ENCODE results near the gene SNAP47. TPM values are rescaled to one million over a fixed set of nuclear protein-coding genes. Genes with fewer than 3 reads are reported as not detected.
"Not testable (repeated sequence)": the region's sequence is repeated elsewhere in the genome, so short reads cannot be mapped to it uniquely, and the experiment has no call there.

Gene SNAP47
- polyA plus RNA-seq, 1 donor from 2014 or later = 56.0 TPM

DNA sequence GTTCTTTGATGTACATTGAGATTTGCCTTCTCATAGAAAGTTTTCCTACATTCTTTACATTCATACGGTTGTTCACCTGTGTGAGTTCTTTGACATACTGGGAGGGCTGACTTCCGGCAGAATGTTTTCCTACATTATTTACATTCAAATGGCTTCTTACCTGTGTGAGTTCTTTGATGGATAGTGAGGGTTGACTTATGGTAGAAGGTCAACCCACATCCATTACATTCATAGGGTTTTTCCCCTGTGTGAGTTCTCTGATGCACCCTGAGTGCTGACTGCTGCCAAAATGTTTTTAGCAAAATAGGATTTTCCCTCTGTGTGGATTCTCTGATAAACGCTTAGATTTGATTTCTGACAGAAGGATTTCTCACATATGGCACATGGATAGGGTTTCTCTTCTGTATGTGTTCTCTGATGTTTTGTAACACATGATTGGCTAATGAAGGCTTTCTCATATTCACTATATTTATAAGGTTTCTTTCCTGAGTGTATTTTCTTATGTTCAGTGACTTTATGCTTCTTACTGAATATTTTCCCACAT, 37.8 kb upstream of the SNAP47 start:
- no peak for TF ChIP-seq TAF1 (IDR thresholded peaks at IDR 0.05; ENCODE audit: low read depth)
- TF ChIP-seq POLR2AphosphoS5 (IDR thresholded peaks at IDR 0.05) = no peak
- TF ChIP-seq EZH2 (IDR thresholded peaks at IDR 0.05; ENCODE audit: borderline replicate concordance, insufficient read depth, low read length, poor library complexity, severe bottlenecking) = no peak
- no peak for TF ChIP-seq MXI1 (conservative IDR thresholded peaks at IDR 0.05; ENCODE audit: poor library complexity, severe bottlenecking)
- no peak for TF ChIP-seq CTCF (IDR thresholded peaks at IDR 0.05; ENCODE audit: poor library complexity, severe bottlenecking)
- no peak for TF ChIP-seq REST (IDR thresholded peaks at IDR 0.05; ENCODE audit: borderline replicate concordance)
- TF ChIP-seq RAD21 (conservative IDR thresholded peaks at IDR 0.05) = no peak
- no peak for TF ChIP-seq SMC3 (conservative IDR thresholded peaks at IDR 0.05; ENCODE audit: poor library complexity)
- TF ChIP-seq EP300 (conservative IDR thresholded peaks at IDR 0.05; ENCODE audit: poor library complexity, severe bottlenecking) = no peak
- peaks cover 12% of the 10 kb centered on the region for H3K9me3 ChIP-seq (ENCODE audit: low read length)
- no peaks in the 10 kb centered on the region for H4K20me1 ChIP-seq (ENCODE audit: insufficient read depth)
- H3K4me3 ChIP-seq (ENCODE audit: low read length) = no peak overlapping the region
- H3K27ac ChIP-seq (ENCODE audit: low read length) = no peak overlapping the region
- no peak overlapping the region for H2AFZ ChIP-seq (ENCODE audit: low read depth, low read length)
- no peaks in the 10 kb centered on the region for H3F3A ChIP-seq (ENCODE audit: insufficient read depth, low read length, poor library complexity, severe bottlenecking)
- no peak overlapping the region for H3K4me2 ChIP-seq (ENCODE audit: low read length)
- H3K79me2 ChIP-seq (replicated peaks; ENCODE audit: insufficient read depth, low read length) = no peaks in the 10 kb centered on the region
- H3K9ac ChIP-seq (ENCODE audit: low read length) = no peak overlapping the region
- H3K27me3 ChIP-seq (ENCODE audit: insufficient read depth, low read depth, low read length) = no peaks in the 10 kb centered on the region
- no peaks in the 10 kb centered on the region for H3K9me2 ChIP-seq (ENCODE audit: insufficient read depth, low read length)
- no peaks in the 10 kb centered on the region for H3K36me3 ChIP-seq (ENCODE audit: insufficient read depth, low read length)

DNA sequence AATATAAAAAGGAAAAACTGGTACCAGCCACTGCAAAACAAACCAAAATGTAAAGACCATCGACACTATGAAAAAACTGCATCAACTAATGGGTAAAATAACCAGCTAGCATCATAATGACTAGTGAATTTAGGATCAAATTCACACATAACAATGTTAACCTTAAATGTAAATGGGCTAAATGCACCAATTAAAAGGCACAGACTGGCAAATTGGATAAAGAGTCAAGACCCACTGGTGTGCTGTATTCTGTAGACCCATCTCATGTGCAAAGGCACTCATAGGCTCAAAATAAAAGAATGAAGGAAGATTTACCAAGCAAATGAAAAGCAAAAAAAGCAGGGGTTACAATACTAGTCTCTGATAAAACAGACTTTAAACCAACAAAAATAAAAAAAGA, 33.6 kb upstream of the SNAP47 start:
- not testable (repeated sequence) for H3K79me2 ChIP-seq (replicated peaks; ENCODE audit: insufficient read depth, low read length); H3K9me2 ChIP-seq (ENCODE audit: insufficient read depth, low read length); H3K4me2 ChIP-seq (ENCODE audit: low read length); H3K27ac ChIP-seq (ENCODE audit: low read length); H3F3A ChIP-seq (ENCODE audit: insufficient read depth, low read length, poor library complexity, severe bottlenecking); H3K4me3 ChIP-seq (ENCODE audit: low read length); H2AFZ ChIP-seq (ENCODE audit: low read depth, low read length); H4K20me1 ChIP-seq (ENCODE audit: insufficient read depth); H3K9ac ChIP-seq (ENCODE audit: low read length); H3K36me3 ChIP-seq (ENCODE audit: insufficient read depth, low read length); H3K27me3 ChIP-seq (ENCODE audit: insufficient read depth, low read depth, low read length)
- H3K9me3 ChIP-seq (ENCODE audit: low read length) = peaks cover 12% of the 10 kb centered on the region

DNA sequence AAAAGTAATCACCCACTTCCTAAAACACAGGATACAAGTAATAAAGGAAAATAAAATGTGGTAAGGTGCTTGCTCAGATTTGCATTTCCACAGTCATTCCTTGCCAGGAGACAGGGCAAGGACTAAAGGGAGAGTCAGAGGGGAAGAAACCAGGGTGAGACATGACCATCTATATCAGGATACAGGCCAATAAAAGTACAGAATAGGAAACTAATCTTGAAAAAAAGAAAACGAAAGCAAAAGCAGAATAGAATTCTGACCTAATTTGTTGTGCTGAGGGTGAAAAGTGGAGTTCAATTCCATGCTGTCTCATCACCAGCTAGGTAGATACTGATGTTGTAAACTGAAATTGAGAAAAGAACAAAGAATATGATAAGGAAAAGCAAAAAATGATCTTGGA, 27.4 kb upstream of the SNAP47 start:
- H3K9ac ChIP-seq (ENCODE audit: low read length) = no peak overlapping the region
- TF ChIP-seq SMC3 (conservative IDR thresholded peaks at IDR 0.05; ENCODE audit: poor library complexity) (no peak), RAD21 (conservative IDR thresholded peaks at IDR 0.05) (no peak), CTCF (IDR thresholded peaks at IDR 0.05; ENCODE audit: poor library complexity, severe bottlenecking) (no peak), EZH2 (IDR thresholded peaks at IDR 0.05; ENCODE audit: borderline replicate concordance, insufficient read depth, low read length, poor library complexity, severe bottlenecking) (no peak), MXI1 (conservative IDR thresholded peaks at IDR 0.05; ENCODE audit: poor library complexity, severe bottlenecking) (no peak)

More for the DNA sequence above, 27.4 kb upstream of the SNAP47 start:
- Histone ChIP-seq H3K4me3 (ENCODE audit: low read length) (no peak overlapping the region), H3K27me3 (ENCODE audit: insufficient read depth, low read depth, low read length) (no peaks in the 10 kb centered on the region), H2AFZ (ENCODE audit: low read depth, low read length) (no peak overlapping the region), H3K9me2 (ENCODE audit: insufficient read depth, low read length) (no peaks in the 10 kb centered on the region), H3K4me2 (ENCODE audit: low read length) (no peak overlapping the region), H3F3A (ENCODE audit: insufficient read depth, low read length, poor library complexity, severe bottlenecking) (no peaks in the 10 kb centered on the region), H4K20me1 (ENCODE audit: insufficient read depth) (no peaks in the 10 kb centered on the region), H3K36me3 (ENCODE audit: insufficient read depth, low read length) (no peaks in the 10 kb centered on the region), H3K9me3 (ENCODE audit: low read length) (peaks cover 3% of the 10 kb centered on the region), H3K79me2 (replicated peaks; ENCODE audit: insufficient read depth, low read length) (no peaks in the 10 kb centered on the region), H3K27ac (ENCODE audit: low read length) (no peak overlapping the region)
